Calu3 (cell line): ENCODE measurements around the gene ADD3. TPM values are rescaled to one million over a fixed set of nuclear protein-coding genes. Genes with fewer than 3 reads are reported as not detected.

Source experiments
- BruUV-seq: library from RNA; stranded (reverse); fragments of 400-500 nt; replicated peaks from 2 replicates; lab custom pipeline; 2021; lab: Mats Ljungman, UMichigan
- CTCF ChIA-PET: fragments of 300-600 bp; sonication (Branson Sonifier 250); formaldehyde crosslinking; loops from one replicate; lab custom pipeline; 2022; ENCODE audit warnings: antibody characterized with exemption; lab: Charles Lee
- DNase-seq: peaks from one replicate; pipeline ENCODE4 v3.0.0; 2022
- H3K27ac Mint-ChIP-seq: one replicate; pipeline ENCODE4 v1.8.0; 2022; ENCODE audit warnings: mixed read lengths; ENCODE audit not compliant: unreplicated experiment
- H3K27me3 Mint-ChIP-seq: one replicate; pipeline ENCODE4 v1.8.0; 2022; ENCODE audit warnings: mixed read lengths; ENCODE audit not compliant: unreplicated experiment
- H3K36me3 Mint-ChIP-seq: one replicate; pipeline ENCODE4 v1.8.0; 2022; ENCODE audit warnings: mild to moderate bottlenecking, moderate library complexity, mixed read lengths; ENCODE audit not compliant: insufficient read depth, unreplicated experiment
- H3K4me1 Mint-ChIP-seq: one replicate; pipeline ENCODE4 v1.8.0; 2022; ENCODE audit warnings: mild to moderate bottlenecking, low read depth, mixed read lengths; ENCODE audit not compliant: unreplicated experiment
- H3K4me3 Mint-ChIP-seq: one replicate; pipeline ENCODE4 v1.8.0; 2022; ENCODE audit warnings: mild to moderate bottlenecking, low read depth, moderate library complexity, mixed read lengths; ENCODE audit not compliant: unreplicated experiment
- H3K9me3 Mint-ChIP-seq: one replicate; pipeline ENCODE4 v1.8.0; 2022; ENCODE audit warnings: low read depth, mixed read lengths; ENCODE audit not compliant: unreplicated experiment
- intact Hi-C: fragments of 100-400 bp; cut with micrococcal nuclease; formaldehyde crosslinking; loops from one replicate; pipeline ENCODE4 v1.10.0; 2022; ENCODE audit not compliant: unreplicated experiment
- total RNA-seq: library from RNA; stranded (reverse); gene quantifications from 2 replicates; pipeline ENCODE4 v1.2.3, GENCODE V29; 2022
- TF ChIP-seq, protein P1 (sequence below): fragments of 200-600 bp; IDR thresholded peaks from one replicate; pipeline ENCODE4 v1.8.0; 2022; ENCODE audit warnings: antibody characterized with exemption; ENCODE audit not compliant: unreplicated experiment

ADD3 gene
- total RNA-seq, 1 experiment from 2014 or later: 64.4 TPM

DNA sequence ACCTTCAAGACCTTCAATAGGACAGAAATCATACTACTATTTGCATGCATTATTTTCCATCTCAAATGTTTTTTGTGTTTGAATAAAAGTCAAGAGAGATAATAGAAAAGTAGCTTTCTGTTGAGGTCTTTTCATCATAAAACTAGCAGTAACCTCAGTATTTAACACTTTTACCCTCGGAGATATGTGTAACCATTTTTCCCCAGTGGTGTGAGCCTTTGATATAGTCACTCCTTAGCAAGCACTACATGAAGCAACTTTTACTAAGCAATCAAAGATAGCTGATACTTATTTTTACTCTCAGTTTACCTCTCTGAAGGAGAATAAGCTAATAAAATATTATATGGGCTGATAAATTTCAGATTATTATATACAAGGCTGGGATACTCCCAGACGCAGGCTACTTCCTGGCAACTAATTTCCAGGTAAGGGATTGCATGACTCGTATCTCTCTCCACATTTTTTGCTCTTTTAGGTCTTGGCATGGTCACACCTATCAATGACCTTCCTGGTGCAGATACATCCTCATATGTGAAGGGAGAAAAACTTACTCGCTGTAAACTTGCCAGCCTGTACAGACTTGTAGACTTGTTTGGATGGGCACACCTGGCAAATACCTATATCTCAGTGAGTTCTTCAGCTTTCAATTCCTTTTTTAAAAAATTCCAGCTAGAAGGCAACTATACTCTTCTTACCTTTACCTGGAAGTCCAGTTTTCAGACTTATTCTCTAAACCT lies 108.2 kb downstream of the ADD3 start:
- no peak overlapping the region for H3K27ac Mint-ChIP-seq
- no peaks in the 10 kb centered on the region for H3K27me3 Mint-ChIP-seq
- no peaks in the 10 kb centered on the region for H3K9me3 Mint-ChIP-seq
- no peaks in the 10 kb centered on the region for H3K4me1 Mint-ChIP-seq
- no TSS peak for BruUV-seq
- H3K4me3 Mint-ChIP-seq: no peak overlapping the region
- TF ChIP-seq, protein P1, sequence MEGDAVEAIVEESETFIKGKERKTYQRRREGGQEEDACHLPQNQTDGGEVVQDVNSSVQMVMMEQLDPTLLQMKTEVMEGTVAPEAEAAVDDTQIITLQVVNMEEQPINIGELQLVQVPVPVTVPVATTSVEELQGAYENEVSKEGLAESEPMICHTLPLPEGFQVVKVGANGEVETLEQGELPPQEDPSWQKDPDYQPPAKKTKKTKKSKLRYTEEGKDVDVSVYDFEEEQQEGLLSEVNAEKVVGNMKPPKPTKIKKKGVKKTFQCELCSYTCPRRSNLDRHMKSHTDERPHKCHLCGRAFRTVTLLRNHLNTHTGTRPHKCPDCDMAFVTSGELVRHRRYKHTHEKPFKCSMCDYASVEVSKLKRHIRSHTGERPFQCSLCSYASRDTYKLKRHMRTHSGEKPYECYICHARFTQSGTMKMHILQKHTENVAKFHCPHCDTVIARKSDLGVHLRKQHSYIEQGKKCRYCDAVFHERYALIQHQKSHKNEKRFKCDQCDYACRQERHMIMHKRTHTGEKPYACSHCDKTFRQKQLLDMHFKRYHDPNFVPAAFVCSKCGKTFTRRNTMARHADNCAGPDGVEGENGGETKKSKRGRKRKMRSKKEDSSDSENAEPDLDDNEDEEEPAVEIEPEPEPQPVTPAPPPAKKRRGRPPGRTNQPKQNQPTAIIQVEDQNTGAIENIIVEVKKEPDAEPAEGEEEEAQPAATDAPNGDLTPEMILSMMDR: no peak
- CTCF ChIA-PET: no interaction called here
- peaks cover 15% of the 10 kb centered on the region for H3K36me3 Mint-ChIP-seq
- intact Hi-C loops: no loop called here
- no peak for DNase-seq

DNA sequence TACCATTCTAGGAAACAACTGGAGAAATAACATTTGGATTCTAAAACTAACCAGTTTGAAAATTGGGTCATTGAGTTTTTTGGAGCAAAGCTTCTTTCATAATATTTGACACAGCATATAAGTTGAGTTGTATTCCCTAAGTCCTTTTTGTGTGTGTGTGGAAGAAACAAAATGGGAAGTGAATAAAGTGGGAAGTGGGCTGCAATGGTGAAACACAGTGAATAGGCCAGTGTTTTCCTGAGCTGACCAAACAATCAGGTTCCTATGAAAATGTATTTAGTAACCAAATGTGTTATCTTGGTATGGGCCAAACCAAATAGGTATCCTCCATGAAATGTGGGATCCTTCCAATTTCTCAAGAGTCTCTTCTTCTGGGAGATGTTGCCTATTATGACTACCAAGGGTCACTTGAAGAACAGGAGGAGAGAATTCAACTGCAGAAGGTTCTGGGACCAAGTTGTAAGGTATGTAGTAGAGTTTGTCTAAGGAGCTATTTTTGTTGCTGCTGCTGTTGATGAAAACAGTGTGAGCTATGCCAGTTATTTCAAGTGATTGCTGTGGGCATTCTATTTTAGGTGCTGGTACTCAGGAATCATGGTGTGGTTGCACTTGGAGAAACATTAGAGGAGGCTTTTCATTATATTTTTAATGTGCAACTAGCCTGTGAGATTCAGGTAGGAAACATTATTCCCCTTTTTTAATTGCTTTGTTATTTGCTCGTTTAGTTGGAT lies 111.3 kb downstream of the ADD3 start:
- TF ChIP-seq, protein P1: no peak
- H3K27me3 Mint-ChIP-seq: no peaks in the 10 kb centered on the region
- no peaks in the 10 kb centered on the region for H3K9me3 Mint-ChIP-seq
- intact Hi-C loops: no loop called here
- no peaks in the 10 kb centered on the region for H3K4me1 Mint-ChIP-seq
- peaks cover 15% of the 10 kb centered on the region for H3K36me3 Mint-ChIP-seq
- no peak for DNase-seq
- H3K27ac Mint-ChIP-seq: no peak overlapping the region
- no TSS peak for BruUV-seq
- no peak overlapping the region for H3K4me3 Mint-ChIP-seq
- CTCF ChIA-PET: no interaction called here

DNA sequence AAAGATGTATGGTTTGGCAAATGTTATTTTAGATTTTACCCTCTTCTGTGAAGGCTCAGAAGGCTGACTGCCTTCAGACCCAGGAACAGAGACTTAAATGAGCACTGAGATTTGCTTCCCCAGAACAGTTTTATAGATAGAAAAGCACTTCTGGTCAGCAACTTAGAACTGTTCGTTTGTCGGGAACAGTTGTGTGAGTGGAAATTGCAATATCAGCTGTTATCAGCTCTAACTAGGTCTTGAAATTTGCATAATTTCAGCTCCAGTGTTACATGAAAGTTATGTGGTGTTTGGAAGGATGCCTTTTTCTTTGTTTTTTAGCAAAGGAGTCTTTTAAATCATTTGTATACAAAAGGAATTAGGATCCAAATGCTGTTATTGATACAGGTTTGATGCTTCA lies 115.8 kb downstream of the ADD3 start:
- H3K9me3 Mint-ChIP-seq: no peaks in the 10 kb centered on the region
- H3K36me3 Mint-ChIP-seq: peaks cover 6% of the 10 kb centered on the region
- H3K4me1 Mint-ChIP-seq: no peaks in the 10 kb centered on the region
- H3K27ac Mint-ChIP-seq: no peak overlapping the region
- BruUV-seq: no TSS peak
- H3K27me3 Mint-ChIP-seq: no peaks in the 10 kb centered on the region
- TF ChIP-seq, protein P1: no peak
- intact Hi-C loops: no loop called here
- CTCF ChIA-PET: no interaction called here
- no peak for DNase-seq
- no peak overlapping the region for H3K4me3 Mint-ChIP-seq

DNA sequence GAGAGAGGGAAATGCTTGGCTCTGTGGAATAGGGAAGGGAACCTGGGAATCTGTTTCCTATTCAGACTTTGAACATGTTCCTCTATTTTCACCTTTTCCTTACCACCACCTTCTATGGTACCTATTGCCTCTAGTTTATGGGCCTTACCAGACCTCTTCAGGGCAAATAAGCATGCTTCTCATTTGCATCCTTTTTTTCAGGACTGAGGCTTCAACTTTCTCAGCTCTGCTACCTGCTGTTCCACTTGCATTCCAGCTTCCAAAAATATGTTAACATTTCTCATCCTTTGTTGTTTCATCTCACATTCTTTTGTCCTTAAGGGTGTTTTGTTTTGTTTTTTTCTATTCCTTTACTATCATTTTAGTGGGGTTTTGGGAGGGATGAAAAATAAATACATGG lies 121.7 kb downstream of the ADD3 start:
- H3K4me3 Mint-ChIP-seq: no peak overlapping the region
- H3K36me3 Mint-ChIP-seq: peaks cover 16% of the 10 kb centered on the region
- DNase-seq: no peak
- no peak overlapping the region for H3K27ac Mint-ChIP-seq
- H3K27me3 Mint-ChIP-seq: no peaks in the 10 kb centered on the region
- BruUV-seq: no TSS peak
- TF ChIP-seq, protein P1: no peak
- no peaks in the 10 kb centered on the region for H3K9me3 Mint-ChIP-seq
- intact Hi-C loops: no loop called here
- CTCF ChIA-PET: no interaction called here
- H3K4me1 Mint-ChIP-seq: no peaks in the 10 kb centered on the region
